Endothelial cell of umbilical vein (primary cell): ENCODE measurements around the gene KCTD16. TPM values are rescaled to one million over a fixed set of nuclear protein-coding genes. Genes with fewer than 3 reads are reported as not detected.

Source experiments
- BruUV-seq: library from RNA; stranded (reverse); fragments of 400-500 nt; replicated peaks from 2 replicates; lab custom pipeline; 2021; lab: Mats Ljungman, UMichigan
- CTCF ChIA-PET: fragments of 300-600, 350-600 bp; sonication (Branson Sonifier 250); formaldehyde crosslinking; loops from one replicate; lab custom pipeline; 2021; ENCODE audit warnings: antibody characterized with exemption, inconsistent platforms; lab: Charles Lee
- POLR2A ChIA-PET: fragments of 300-600, 350-600 bp; sonication (Branson Sonifier 250); formaldehyde crosslinking; loops from one replicate; lab custom pipeline; 2021; ENCODE audit warnings: antibody characterized with exemption, inconsistent platforms; lab: Charles Lee
- DNase-seq: peaks from one replicate; pipeline ENCODE4 v3.0.0-alpha.2; 2011; ENCODE audit warnings: low read depth, low spot score
- FAIRE-seq: peaks from 2 replicates; lab custom pipeline; 2011; peaks lifted over from hg19 to GRCh38; lab: Jason Lieb, UNC
- H2AFZ ChIP-seq: 2 replicates; pipeline ENCODE4 v1.6.0; 2012; ENCODE audit warnings: low read depth, low read length, control low read depth, inconsistent platforms
- H3K27ac ChIP-seq: 2 replicates; pipeline ENCODE4 v1.5.1; 2011; ENCODE audit warnings: low read depth, mild to moderate bottlenecking, control low read depth, low read length, moderate library complexity; ENCODE audit not compliant: insufficient read depth
- H3K27me3 ChIP-seq, 2 experiments: 2 replicates each; pipeline versions ENCODE4 v1.6.0 to v1.6.1; 2011; ENCODE audit warnings: low read length in 2 of 2, mixed read lengths in 1 of 2; ENCODE audit not compliant: control insufficient read depth in 2 of 2, insufficient read depth in 2 of 2
- H3K36me3 ChIP-seq, 2 experiments: 2 replicates in 1 of 2; 3 replicates in 1 of 2; pipeline ENCODE4 v1.5.1; 2011; ENCODE audit warnings: low read length in 2 of 2, mild to moderate bottlenecking in 1 of 2, moderate library complexity in 1 of 2; ENCODE audit not compliant: control insufficient read depth in 2 of 2, insufficient read depth in 2 of 2; ENCODE audit errors: extremely low read depth in 1 of 2
- H3K4me1 ChIP-seq: 3 replicates; pipeline ENCODE4 v1.5.1; 2011; ENCODE audit warnings: mild to moderate bottlenecking, low read length; ENCODE audit not compliant: control insufficient read depth, insufficient read depth; ENCODE audit errors: extremely low read depth
- H3K4me2 ChIP-seq: 2 replicates; pipeline ENCODE4 v1.6.1; 2011; ENCODE audit warnings: low read length, control low read depth, mixed read lengths; ENCODE audit not compliant: insufficient read depth
- H3K4me3 ChIP-seq, 3 experiments: fragments of 200-600 bp in 1 of 3; sonication (generic), shearing (Covaris generic) in 1 of 3; replicated peaks in 1 of 3; 2 replicates each; pipeline ENCODE4 v1.5.1; 2011 to 2016; ENCODE audit warnings: control low read depth in 3 of 3, low read length in 3 of 3, mild to moderate bottlenecking in 2 of 3, inconsistent platforms in 1 of 3, low read depth in 1 of 3, moderate library complexity in 1 of 3; ENCODE audit not compliant: insufficient read depth in 1 of 3
- H3K79me2 ChIP-seq: 2 replicates; pipeline ENCODE4 v1.6.0; 2012; ENCODE audit warnings: low read length, inconsistent platforms; ENCODE audit not compliant: control insufficient read depth, insufficient read depth
- H3K9ac ChIP-seq: replicated peaks from 2 replicates; pipeline ENCODE3; 2011; ENCODE audit warnings: low read length, control low read depth; ENCODE audit not compliant: insufficient read depth; ENCODE audit errors: extremely low read depth
- H3K9me1 ChIP-seq: replicated peaks from 3 replicates; pipeline ENCODE4 v1.6.0; 2011; ENCODE audit warnings: mild to moderate bottlenecking, low read length; ENCODE audit not compliant: control insufficient read depth, insufficient read depth; ENCODE audit errors: extremely low read depth
- H3K9me3 ChIP-seq: replicated peaks from 2 replicates; pipeline ENCODE4 v1.5.1; 2012; ENCODE audit warnings: low read length, inconsistent platforms; ENCODE audit not compliant: control insufficient read depth, insufficient read depth
- H4K20me1 ChIP-seq: replicated peaks from 2 replicates; pipeline ENCODE3; 2011; ENCODE audit warnings: mild to moderate bottlenecking, low read length; ENCODE audit not compliant: control insufficient read depth, insufficient read depth; ENCODE audit errors: extremely low read depth
- EZH2 ChIP-seq: IDR thresholded peaks from 2 replicates; pipeline ENCODE4 v1.6.1; 2012; ENCODE audit warnings: borderline replicate concordance, low read depth, mild to moderate bottlenecking, moderate library complexity, low read length, inconsistent platforms; ENCODE audit not compliant: severe bottlenecking
- FOS ChIP-seq: IDR thresholded peaks from 2 replicates; pipeline ENCODE4 v1.6.1; 2011; ENCODE audit warnings: mild to moderate bottlenecking, low read length, moderate library complexity, borderline replicate concordance; ENCODE audit not compliant: insufficient read depth
- GATA2 ChIP-seq: IDR thresholded peaks from 2 replicates; pipeline ENCODE4 v1.7.0; 2011; ENCODE audit warnings: low read depth, mild to moderate bottlenecking, moderate library complexity, mixed read lengths, low read length; ENCODE audit not compliant: insufficient read length, insufficient read depth
- JUN ChIP-seq: IDR thresholded peaks from 2 replicates; pipeline ENCODE4 v1.6.1; 2011; ENCODE audit warnings: borderline replicate concordance, low read depth; ENCODE audit not compliant: insufficient read length, insufficient read depth
- POLR2A ChIP-seq: IDR thresholded peaks from 2 replicates; pipeline ENCODE4 v1.6.1; 2012; ENCODE audit warnings: low read depth, mild to moderate bottlenecking, control low read depth, low read length
- POLR2AphosphoS5 ChIP-seq: IDR thresholded peaks from 2 replicates; pipeline ENCODE4 v1.6.1; 2012; ENCODE audit warnings: low read depth, mild to moderate bottlenecking, control low read depth, low read length, moderate library complexity; ENCODE audit not compliant: insufficient read depth
- dilution Hi-C: fragments of 300-500 bp; cut with MboI; formaldehyde crosslinking; loops from one replicate; pipeline ENCODE4 v1.15.0; 2019; ENCODE audit warnings: low sequenced_read_pairs; ENCODE audit not compliant: extremely low pct_ligation_motif_present
- intact Hi-C: fragments of 100-400 bp; cut with micrococcal nuclease; formaldehyde crosslinking; loops from one replicate; pipeline ENCODE4 v1.10.0; 2022
- polyA plus RNA-seq, 4 experiments: library from polyadenylated mRNA; depleted of rRNA in 3 of 4; stranded (reverse) in 3 of 4; unstranded in 1 of 4; fragments of >200 nt; gene quantifications; 2 replicates each; pipeline versions ENCODE4 v1.2.1 to v1.2.3, GENCODE V29; 2011 to 2012; ENCODE audit warnings: missing spikeins in 1 of 4
- total RNA-seq: library from RNA; stranded (reverse); gene quantifications from 2 replicates; pipeline ENCODE4 v1.2.3, GENCODE V29; 2021
- TF ChIP-seq, protein P1 (sequence below): IDR thresholded peaks from 2 replicates; pipeline ENCODE4 v1.6.1; 2011; ENCODE audit not compliant: insufficient read depth, insufficient read length
- TF ChIP-seq, protein P2 (sequence below), 2 donors: IDR thresholded peaks; 1 replicate in 1 of 2; 2 replicates in 1 of 2; pipeline ENCODE4 v1.5.1; 2011; ENCODE audit warnings: low read length in 2 of 2, mild to moderate bottlenecking in 2 of 2, moderate library complexity in 2 of 2, control low read depth in 1 of 2, inconsistent platforms in 1 of 2, low read depth in 1 of 2; ENCODE audit not compliant: insufficient read depth in 1 of 2; ENCODE audit errors: extremely low read depth in 1 of 2

KCTD16 gene
- total and polyA plus RNA-seq, 2 donors (not counting 3 experiments of a cell fraction or from before 2014, with no cell fraction given), result 0.21 to 0.49 TPM

DNA sequence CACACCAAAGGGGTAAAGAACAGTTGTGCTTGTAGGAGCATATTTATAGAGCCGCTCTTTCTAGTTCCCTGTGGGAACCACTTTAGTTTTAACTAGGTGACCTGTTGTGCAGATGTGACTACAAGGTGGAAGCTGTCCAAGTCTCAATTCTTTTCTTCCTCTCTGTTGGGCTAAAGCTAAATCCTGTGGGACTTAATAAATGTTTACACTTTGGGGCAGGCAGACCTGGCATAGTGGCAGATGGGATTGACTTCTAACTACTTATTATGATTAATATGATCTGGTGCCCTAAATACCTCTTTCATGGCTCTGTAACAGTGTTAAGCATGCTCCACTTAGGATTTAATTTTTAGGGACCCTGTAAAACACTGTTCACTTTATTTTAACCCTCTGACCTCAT lies 265.3 kb downstream of the KCTD16 start:
- Histone ChIP-seq H3K9me1 (no peaks in the 10 kb centered on the region), H3K4me3 (no peak overlapping the region), H2AFZ (no peak overlapping the region), H3K4me2 (no peak overlapping the region), H3K4me1 (no peaks in the 10 kb centered on the region), H3K9me3 (no peaks in the 10 kb centered on the region), H3K9ac (no peak overlapping the region), H3K36me3 (no peaks in the 10 kb centered on the region), H4K20me1 (no peaks in the 10 kb centered on the region), H3K27ac (no peak overlapping the region), H3K79me2 (no peaks in the 10 kb centered on the region), H3K27me3 (no peaks in the 10 kb centered on the region)
- dilution Hi-C loops, result no loop called here
- CTCF ChIA-PET, result no interaction called here
- TF ChIP-seq EZH2 (no peak), GATA2 (no peak), FOS (no peak), POLR2A (no peak)
- TF ChIP-seq, protein P1, sequence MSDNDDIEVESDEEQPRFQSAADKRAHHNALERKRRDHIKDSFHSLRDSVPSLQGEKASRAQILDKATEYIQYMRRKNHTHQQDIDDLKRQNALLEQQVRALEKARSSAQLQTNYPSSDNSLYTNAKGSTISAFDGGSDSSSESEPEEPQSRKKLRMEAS, result no peak
- DNase-seq, result no peak
- intact Hi-C loops, result no loop called here
- POLR2A ChIA-PET, result no interaction called here
- no TSS peak for BruUV-seq
- FAIRE-seq, result no peak

DNA sequence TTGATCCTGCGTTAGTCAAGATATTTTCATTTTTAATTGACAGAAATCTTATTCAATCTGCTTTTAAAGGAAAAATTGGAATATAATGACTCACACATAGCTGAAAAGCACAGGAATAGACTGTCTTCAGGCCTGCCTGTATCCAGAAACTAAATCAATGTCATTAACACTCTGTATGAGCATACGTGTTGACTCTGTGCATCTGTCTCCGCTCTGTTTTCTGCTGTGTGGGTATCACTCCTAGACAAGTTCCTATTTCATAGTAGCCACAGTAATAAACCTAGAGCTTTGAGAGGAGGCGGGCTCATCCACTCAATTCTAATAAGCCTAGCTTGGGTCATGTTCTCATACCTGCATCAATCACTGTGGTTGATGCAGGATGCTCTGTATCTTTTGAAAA lies 267.6 kb downstream of the KCTD16 start:
- Histone ChIP-seq H3K27ac (no peak overlapping the region), H3K4me1 (no peaks in the 10 kb centered on the region), H4K20me1 (no peaks in the 10 kb centered on the region), H3K4me3 (no peak overlapping the region), H3K27me3 (no peaks in the 10 kb centered on the region), H3K9me1 (no peaks in the 10 kb centered on the region), H2AFZ (no peak overlapping the region), H3K9ac (no peak overlapping the region), H3K9me3 (no peaks in the 10 kb centered on the region), H3K36me3 (no peaks in the 10 kb centered on the region), H3K4me2 (no peak overlapping the region), H3K79me2 (no peaks in the 10 kb centered on the region)
- no peak for FAIRE-seq
- intact Hi-C loops (no loop called here), dilution Hi-C loops (no loop called here)
- no peak for DNase-seq
- no TSS peak for BruUV-seq
- no peak for TF ChIP-seq GATA2
- no peak for TF ChIP-seq JUN
- no peak for TF ChIP-seq POLR2AphosphoS5
- no peak for TF ChIP-seq FOS
- TF ChIP-seq, protein P2, sequence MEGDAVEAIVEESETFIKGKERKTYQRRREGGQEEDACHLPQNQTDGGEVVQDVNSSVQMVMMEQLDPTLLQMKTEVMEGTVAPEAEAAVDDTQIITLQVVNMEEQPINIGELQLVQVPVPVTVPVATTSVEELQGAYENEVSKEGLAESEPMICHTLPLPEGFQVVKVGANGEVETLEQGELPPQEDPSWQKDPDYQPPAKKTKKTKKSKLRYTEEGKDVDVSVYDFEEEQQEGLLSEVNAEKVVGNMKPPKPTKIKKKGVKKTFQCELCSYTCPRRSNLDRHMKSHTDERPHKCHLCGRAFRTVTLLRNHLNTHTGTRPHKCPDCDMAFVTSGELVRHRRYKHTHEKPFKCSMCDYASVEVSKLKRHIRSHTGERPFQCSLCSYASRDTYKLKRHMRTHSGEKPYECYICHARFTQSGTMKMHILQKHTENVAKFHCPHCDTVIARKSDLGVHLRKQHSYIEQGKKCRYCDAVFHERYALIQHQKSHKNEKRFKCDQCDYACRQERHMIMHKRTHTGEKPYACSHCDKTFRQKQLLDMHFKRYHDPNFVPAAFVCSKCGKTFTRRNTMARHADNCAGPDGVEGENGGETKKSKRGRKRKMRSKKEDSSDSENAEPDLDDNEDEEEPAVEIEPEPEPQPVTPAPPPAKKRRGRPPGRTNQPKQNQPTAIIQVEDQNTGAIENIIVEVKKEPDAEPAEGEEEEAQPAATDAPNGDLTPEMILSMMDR (IDR thresholded peaks at IDR 0.05; ENCODE audit: extremely low read depth in 1 of 2, insufficient read depth in 1 of 2, low read depth in 1 of 2, low read length in 2 of 2), result no peak
- TF ChIP-seq POLR2A, result no peak
- TF ChIP-seq EZH2, result no peak
- TF ChIP-seq, protein P1, result no peak
- ChIA-PET CTCF (no interaction called here), POLR2A (no interaction called here)
